Measurements from ENCODE around the gene RAVER1. TPM values are rescaled to one million over a fixed set of nuclear protein-coding genes. Genes with fewer than 3 reads are reported as not detected.

The RAVER1 gene
- total and polyA plus RNA-seq, 9 of the 15 experiments (the other 6 are each of a cell fraction or from before 2014, with no cell fraction given), result 0.06 to 113 (median 7.0) TPM

GRCh38 chr19:10334588-10335351 lies 1.4 kb upstream of the RAVER1 start (continued):
- TF ChIP-seq ZNF316 (IDR thresholded peaks at IDR 0.05), result no peak
- TF ChIP-seq RBM39 (optimal IDR thresholded peaks at IDR 0.05; ENCODE audit: low read depth, low read length), result no peak
- no peak for TF ChIP-seq ATF1 (CRISPR knock-in tag; IDR thresholded peaks at IDR 0.05)
- TF ChIP-seq ATF1 (tag; IDR thresholded peaks at IDR 0.05), result peak; percentile 33
- TF ChIP-seq ZNF785 (CRISPR knock-in tag; IDR thresholded peaks at IDR 0.05), result no peak
- TF ChIP-seq RFX5 (IDR thresholded peaks at IDR 0.05; ENCODE audit: low read depth, low read length), result no peak
- no peak for TF ChIP-seq GABPB2 (CRISPR knock-in tag; conservative IDR thresholded peaks at IDR 0.05)
- TF ChIP-seq CCAR2 (IDR thresholded peaks at IDR 0.05; ENCODE audit: low read depth, low read length), result no peak
- TF ChIP-seq PPARD (CRISPR knock-in tag; IDR thresholded peaks at IDR 0.05), result no peak
- no peak for TF ChIP-seq PHF20 (IDR thresholded peaks at IDR 0.05; ENCODE audit: partially characterized antibody)
- TF ChIP-seq CEBPB (tag; IDR thresholded peaks at IDR 0.05), result peak; percentile 60
- no peak for TF ChIP-seq DLX4 (CRISPR knock-in tag; IDR thresholded peaks at IDR 0.05)
- TF ChIP-seq HDGF (IDR thresholded peaks at IDR 0.05), result no peak
- TF ChIP-seq ETS2 (tag; IDR thresholded peaks at IDR 0.05; ENCODE audit: borderline replicate concordance, poor library complexity, severe bottlenecking), result no peak
- peak; percentile 24; the same call in 1 of the 2 replicates for TF ChIP-seq HDAC2 (IDR thresholded peaks at IDR 0.05)
- peak; percentile 60 for TF ChIP-seq ZBTB40 (IDR thresholded peaks at IDR 0.05)
- TF ChIP-seq ZBTB40 (CRISPR knock-in tag; IDR thresholded peaks at IDR 0.05), result no peak
- no peak for TF ChIP-seq ZC3H8 (IDR thresholded peaks at IDR 0.05)
- no peak for TF ChIP-seq ZNF239 (CRISPR knock-in tag; IDR thresholded peaks at IDR 0.05)
- no peak for TF ChIP-seq SMARCA4 (IDR thresholded peaks at IDR 0.05)
- TF ChIP-seq ZNF668 (CRISPR knock-in tag; IDR thresholded peaks at IDR 0.05), result no peak

Measured in K562 (cell line).